ENCODE measurements around the gene HSP90AA1.
"Not testable (repeated sequence)": the region's sequence is repeated elsewhere in the genome, so short reads cannot be mapped to it uniquely, and the experiment has no call there.

Gene HSP90AA1

DNA sequence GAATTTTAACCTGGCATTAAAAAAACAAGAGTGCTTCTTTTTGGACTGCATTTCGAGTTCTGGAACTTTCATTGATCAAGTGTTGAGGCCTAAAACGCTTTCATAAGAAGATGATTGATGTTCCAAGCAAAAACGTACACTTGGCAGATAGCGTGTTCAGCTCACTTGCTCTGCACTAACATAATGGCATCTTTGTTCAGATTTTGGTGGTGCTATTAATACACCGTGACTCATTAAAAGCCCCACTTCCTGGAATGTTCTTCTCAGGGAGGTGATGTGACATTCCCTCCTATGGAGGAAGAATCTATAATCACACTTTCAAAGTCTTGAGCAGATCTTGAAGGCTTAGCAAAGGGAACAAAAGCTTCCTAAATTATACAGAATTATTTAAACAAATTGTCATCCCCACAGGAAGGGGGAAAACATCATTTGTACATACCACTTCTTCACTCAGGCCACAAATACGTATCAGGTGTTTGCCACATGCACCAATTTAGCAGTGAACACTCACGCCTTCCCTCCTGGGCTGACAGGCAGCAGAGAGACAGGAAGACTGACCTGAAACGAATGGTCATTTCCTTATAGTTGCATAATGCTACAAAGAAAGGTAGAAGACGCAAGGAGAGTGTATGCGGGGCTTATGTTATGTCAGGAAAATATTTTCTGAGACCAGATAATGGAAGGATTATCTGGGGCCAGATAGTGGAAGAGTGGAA, 15.4 kb downstream of the HSP90AA1 start:
- H3K4me1 ChIP-seq (ENCODE audit: control insufficient read depth, low read length), result peaks cover 4% of the 10 kb centered on the region
- no peak overlapping the region for H3K27ac ChIP-seq (ENCODE audit: low read depth, low read length)
- H3K4me3 ChIP-seq (ENCODE audit: low read length), result no peak overlapping the region
- peaks cover 10% of the 10 kb centered on the region; the same call in 1 of the 2 replicates for H3F3A ChIP-seq (ENCODE audit: control insufficient read depth, insufficient read depth)
- no peak overlapping the region for H3K4me2 ChIP-seq (ENCODE audit: low read length)
- H3K36me3 ChIP-seq (ENCODE audit: control insufficient read depth, low read length), result no peaks in the 10 kb centered on the region
- H3K9me3 ChIP-seq (ENCODE audit: control insufficient read depth, insufficient read depth, low read length), result no peaks in the 10 kb centered on the region
- no peaks in the 10 kb centered on the region for H3K79me2 ChIP-seq (ENCODE audit: control insufficient read depth, low read length)
- TF ChIP-seq, protein P1, sequence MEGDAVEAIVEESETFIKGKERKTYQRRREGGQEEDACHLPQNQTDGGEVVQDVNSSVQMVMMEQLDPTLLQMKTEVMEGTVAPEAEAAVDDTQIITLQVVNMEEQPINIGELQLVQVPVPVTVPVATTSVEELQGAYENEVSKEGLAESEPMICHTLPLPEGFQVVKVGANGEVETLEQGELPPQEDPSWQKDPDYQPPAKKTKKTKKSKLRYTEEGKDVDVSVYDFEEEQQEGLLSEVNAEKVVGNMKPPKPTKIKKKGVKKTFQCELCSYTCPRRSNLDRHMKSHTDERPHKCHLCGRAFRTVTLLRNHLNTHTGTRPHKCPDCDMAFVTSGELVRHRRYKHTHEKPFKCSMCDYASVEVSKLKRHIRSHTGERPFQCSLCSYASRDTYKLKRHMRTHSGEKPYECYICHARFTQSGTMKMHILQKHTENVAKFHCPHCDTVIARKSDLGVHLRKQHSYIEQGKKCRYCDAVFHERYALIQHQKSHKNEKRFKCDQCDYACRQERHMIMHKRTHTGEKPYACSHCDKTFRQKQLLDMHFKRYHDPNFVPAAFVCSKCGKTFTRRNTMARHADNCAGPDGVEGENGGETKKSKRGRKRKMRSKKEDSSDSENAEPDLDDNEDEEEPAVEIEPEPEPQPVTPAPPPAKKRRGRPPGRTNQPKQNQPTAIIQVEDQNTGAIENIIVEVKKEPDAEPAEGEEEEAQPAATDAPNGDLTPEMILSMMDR (IDR thresholded peaks at IDR 0.05; ENCODE audit: low read depth, low read length, poor library complexity, severe bottlenecking), result no peak
- TF ChIP-seq EZH2phosphoT487 (IDR thresholded peaks at IDR 0.05; ENCODE audit: borderline replicate concordance, low read length), result no peak
- H3K27me3 ChIP-seq (ENCODE audit: control insufficient read depth, low read length), result no peaks in the 10 kb centered on the region
- H4K20me1 ChIP-seq (ENCODE audit: control insufficient read depth, insufficient read depth, low read depth, low read length), result no peaks in the 10 kb centered on the region
- no peaks in the 10 kb centered on the region for H3K9me2 ChIP-seq (replicated peaks; ENCODE audit: control insufficient read depth, low read length)

DNA sequence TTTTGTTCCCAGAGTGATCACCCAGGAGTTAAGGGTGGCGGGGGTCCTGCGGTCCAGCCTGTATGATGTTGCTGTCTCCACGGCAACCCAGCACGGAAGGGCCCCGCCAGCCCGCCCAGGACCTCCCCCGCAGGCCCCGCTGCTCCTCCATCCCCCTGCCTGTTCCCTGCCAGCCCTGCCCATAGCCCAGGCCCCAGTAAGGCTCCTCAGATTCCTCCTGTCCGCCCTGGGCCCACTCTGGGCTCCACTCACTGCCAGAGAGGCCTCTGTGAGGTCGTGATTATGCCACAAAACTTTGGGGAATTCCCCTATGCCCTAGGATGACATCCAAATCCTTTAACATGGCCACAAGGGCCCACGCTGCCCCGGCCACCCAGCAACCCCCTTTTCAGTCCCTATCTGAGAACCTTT, 20.8 kb downstream of the HSP90AA1 start:
- Histone ChIP-seq H3K27me3 (ENCODE audit: control insufficient read depth, low read length) (no peaks in the 10 kb centered on the region; the same call in 1 of the 2 replicates), H3K4me3 (ENCODE audit: low read length) (no peak overlapping the region), H3K36me3 (ENCODE audit: control insufficient read depth, low read length) (no peaks in the 10 kb centered on the region), H3K27ac (ENCODE audit: low read depth, low read length) (no peak overlapping the region), H3K4me2 (ENCODE audit: low read length) (no peak overlapping the region), H3K79me2 (ENCODE audit: control insufficient read depth, low read length) (no peaks in the 10 kb centered on the region), H3F3A (ENCODE audit: control insufficient read depth, insufficient read depth) (no peaks in the 10 kb centered on the region), H3K9me3 (ENCODE audit: control insufficient read depth, insufficient read depth, low read length) (no peaks in the 10 kb centered on the region), H3K4me1 (ENCODE audit: control insufficient read depth, low read length) (no peaks in the 10 kb centered on the region), H4K20me1 (ENCODE audit: control insufficient read depth, insufficient read depth, low read depth, low read length) (no peaks in the 10 kb centered on the region), H3K9me2 (replicated peaks; ENCODE audit: control insufficient read depth, low read length) (no peaks in the 10 kb centered on the region)
- TF ChIP-seq, protein P1 (IDR thresholded peaks at IDR 0.05; ENCODE audit: low read depth, low read length, poor library complexity, severe bottlenecking), result no peak
- TF ChIP-seq EZH2phosphoT487 (IDR thresholded peaks at IDR 0.05; ENCODE audit: borderline replicate concordance, low read length), result no peak

DNA sequence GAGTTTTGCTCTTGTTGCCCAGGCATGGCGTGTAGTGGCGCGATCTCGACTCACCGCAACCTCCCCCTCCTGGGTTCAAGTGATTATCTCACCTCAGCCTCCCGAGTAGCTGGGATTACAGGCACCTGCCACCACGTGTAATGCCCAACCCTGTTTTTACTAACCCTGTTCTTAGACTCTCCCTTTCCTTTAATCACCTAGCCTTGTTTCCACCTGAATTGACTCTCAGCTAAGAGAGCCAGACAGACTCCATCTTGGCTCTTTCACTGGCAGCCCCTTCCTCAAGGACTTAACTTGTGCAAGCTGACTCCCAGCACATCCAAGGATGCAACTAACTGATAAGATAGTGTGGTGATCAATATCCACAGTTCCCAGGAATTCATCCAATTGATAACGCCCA, 22.3 kb downstream of the HSP90AA1 start:
- H3K9me2 ChIP-seq (replicated peaks; ENCODE audit: control insufficient read depth, low read length); H3K36me3 ChIP-seq (ENCODE audit: control insufficient read depth, low read length); H3K27me3 ChIP-seq (ENCODE audit: control insufficient read depth, low read length); H3K4me1 ChIP-seq (ENCODE audit: control insufficient read depth, low read length); H3K4me2 ChIP-seq (ENCODE audit: low read length); H3K79me2 ChIP-seq (ENCODE audit: control insufficient read depth, low read length); H4K20me1 ChIP-seq (ENCODE audit: control insufficient read depth, insufficient read depth, low read depth, low read length); H3K9me3 ChIP-seq (ENCODE audit: control insufficient read depth, insufficient read depth, low read length); H3K27ac ChIP-seq (ENCODE audit: low read depth, low read length); H3F3A ChIP-seq (ENCODE audit: control insufficient read depth, insufficient read depth); H3K4me3 ChIP-seq (ENCODE audit: low read length): not testable (repeated sequence)

DNA sequence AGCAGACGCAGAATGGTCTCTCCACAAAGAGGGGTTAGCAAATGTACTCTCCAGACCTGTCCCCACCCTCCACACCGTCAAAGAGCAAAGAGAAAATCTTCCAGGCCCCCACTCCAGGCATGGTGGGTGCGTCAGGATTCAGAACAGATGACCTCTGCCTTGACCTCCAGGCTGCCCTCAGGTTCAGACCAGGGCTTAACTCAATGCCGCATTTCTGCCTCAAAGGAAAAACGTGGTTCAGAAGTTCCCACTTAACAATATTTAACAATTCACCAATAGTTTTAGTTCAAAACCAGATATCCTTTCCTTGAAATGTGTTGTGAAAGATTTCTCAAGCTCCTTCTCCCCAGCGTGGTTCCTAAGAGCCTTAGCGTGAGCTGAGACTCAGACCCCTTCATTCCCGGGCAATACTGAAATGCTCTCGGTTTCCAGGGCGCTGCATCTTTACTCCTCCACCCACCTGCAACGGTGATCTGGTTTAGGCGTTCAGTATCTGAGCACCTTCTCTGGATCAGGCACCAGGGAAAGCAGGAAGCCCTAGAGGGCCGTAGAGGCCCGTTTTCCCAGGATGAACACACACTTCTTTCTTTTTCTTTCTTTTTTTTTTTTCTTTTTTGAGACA, 22.9 kb downstream of the HSP90AA1 start:
- Histone ChIP-seq H3K9me3 (ENCODE audit: control insufficient read depth, insufficient read depth, low read length) (no peaks in the 10 kb centered on the region), H3K27me3 (ENCODE audit: control insufficient read depth, low read length) (no peaks in the 10 kb centered on the region; the same call in 1 of the 2 replicates), H3F3A (ENCODE audit: control insufficient read depth, insufficient read depth) (no peaks in the 10 kb centered on the region), H3K4me1 (ENCODE audit: control insufficient read depth, low read length) (no peaks in the 10 kb centered on the region), H3K79me2 (ENCODE audit: control insufficient read depth, low read length) (no peaks in the 10 kb centered on the region), H3K4me2 (ENCODE audit: low read length) (no peak overlapping the region), H4K20me1 (ENCODE audit: control insufficient read depth, insufficient read depth, low read depth, low read length) (no peaks in the 10 kb centered on the region), H3K27ac (ENCODE audit: low read depth, low read length) (no peak overlapping the region), H3K9me2 (replicated peaks; ENCODE audit: control insufficient read depth, low read length) (no peaks in the 10 kb centered on the region), H3K4me3 (ENCODE audit: low read length) (no peak overlapping the region), H3K36me3 (ENCODE audit: control insufficient read depth, low read length) (no peaks in the 10 kb centered on the region)
- TF ChIP-seq, protein P1 (IDR thresholded peaks at IDR 0.05; ENCODE audit: low read depth, low read length, poor library complexity, severe bottlenecking), result no peak
- no peak for TF ChIP-seq EZH2phosphoT487 (IDR thresholded peaks at IDR 0.05; ENCODE audit: borderline replicate concordance, low read length)
